HepG2 (cell line): ENCODE measurements around the gene PEX11B. TPM values are rescaled to one million over a fixed set of nuclear protein-coding genes. Genes with fewer than 3 reads are reported as not detected.

Experiments
- CBX5 ChIP-seq: sonication (generic); formaldehyde crosslinking; IDR thresholded peaks from 2 replicates; pipeline ENCODE4 v1.4.0; 2020; ENCODE audit warnings: missing genetic modification reagents, borderline replicate concordance
- FOXK1 ChIP-seq: sonication (generic); formaldehyde crosslinking; IDR thresholded peaks from 2 replicates; pipeline ENCODE4 v1.4.0; 2020; ENCODE audit warnings: low read depth, missing genetic modification reagents, borderline replicate concordance
- FOXK2 ChIP-seq: fragments of 450-650 bp; IDR thresholded peaks from 2 replicates; pipeline ENCODE4 v1.6.1; 2016
- JARID2 ChIP-seq: sonication (generic); formaldehyde crosslinking; IDR thresholded peaks from 2 replicates; pipeline ENCODE4 v1.8.1; 2023; ENCODE audit warnings: missing genetic modification reagents, inconsistent platforms; ENCODE audit not compliant: insufficient replicate concordance
- ONECUT2 ChIP-seq: sonication (generic); formaldehyde crosslinking; IDR thresholded peaks from 2 replicates; pipeline ENCODE4 v1.4.0; 2020; ENCODE audit warnings: missing genetic modification reagents
- RARA ChIP-seq: IDR thresholded peaks from 2 replicates; pipeline ENCODE4 v1.6.1; 2016; ENCODE audit warnings: missing genetic modification reagents, missing compliant biosample characterization
- ZC3H13 ChIP-seq: sonication (generic); formaldehyde crosslinking; IDR thresholded peaks from 2 replicates; pipeline ENCODE4 v1.8.1; 2023; ENCODE audit warnings: mild to moderate bottlenecking, missing genetic modification reagents, moderate library complexity
- ZNF430 ChIP-seq: sonication (generic); formaldehyde crosslinking; IDR thresholded peaks from 2 replicates; pipeline ENCODE4 v1.9.0; 2021; ENCODE audit warnings: mild to moderate bottlenecking, missing genetic modification reagents
- ZNF557 ChIP-seq: sonication (generic); formaldehyde crosslinking; IDR thresholded peaks from 2 replicates; pipeline ENCODE4 v1.4.0; 2020; ENCODE audit warnings: missing genetic modification reagents
- ZNF616 ChIP-seq: sonication (generic); formaldehyde crosslinking; IDR thresholded peaks from 2 replicates; pipeline ENCODE4 v1.5.0; 2020; ENCODE audit warnings: low read depth, mild to moderate bottlenecking, missing genetic modification reagents
- ZNF7 ChIP-seq: IDR thresholded peaks from 2 replicates; pipeline ENCODE4 v1.6.1; 2016; ENCODE audit warnings: missing biosample characterization, missing genetic modification reagents
- ZNF850 ChIP-seq: sonication (generic); formaldehyde crosslinking; conservative IDR thresholded peaks from 2 replicates; pipeline ENCODE4 v1.9.0; 2021; ENCODE audit warnings: mild to moderate bottlenecking, missing genetic modification reagents
- polyA plus RNA-seq, 8 experiments: library from polyadenylated mRNA; depleted of rRNA in 3 of 8; stranded (reverse) in 7 of 8; unstranded in 1 of 8; fragments of >200 nt; fragmentation: Illumina TruSeq in 4 of 8; extraction: Trizol in 4 of 8; gene quantifications; 2 replicates each; pipeline versions ENCODE4 v1.2.1 to v1.2.3, GENCODE V29; 2011 to 2016; ENCODE audit warnings: low read depth in 4 of 8, missing spikeins in 1 of 8, mixed read lengths in 1 of 8; ENCODE audit not compliant: insufficient read depth in 1 of 8
- total RNA-seq, 5 experiments: library from RNA; depleted of rRNA; stranded (reverse); fragments of >200 nt; fragmentation: Illumina TruSeq; extraction: Trizol; gene quantifications; 2 replicates each; pipeline ENCODE4 v1.2.3, GENCODE V29; 2016; ENCODE audit warnings: low read depth in 1 of 5
- TF ChIP-seq, protein P1 (sequence below): sonication (generic); formaldehyde crosslinking; IDR thresholded peaks from 2 replicates; pipeline ENCODE4 v1.4.0; 2020; ENCODE audit warnings: missing genetic modification reagents
- TF ChIP-seq, protein P2 (sequence below): sonication (generic); formaldehyde crosslinking; IDR thresholded peaks from 2 replicates; pipeline ENCODE4 v1.8.0; 2022; ENCODE audit warnings: missing genetic modification reagents, mild to moderate bottlenecking, moderate library complexity, borderline replicate concordance
- TF ChIP-seq, protein P3 (sequence below): sonication (generic); formaldehyde crosslinking; conservative IDR thresholded peaks from 2 replicates; pipeline ENCODE4 v1.4.0; 2020; ENCODE audit warnings: missing genetic modification reagents

Gene PEX11B
- total and polyA plus RNA-seq, 2 of the 13 experiments (the other 11 are each of a cell fraction or from before 2014, with no cell fraction given) = 21.6 to 48.4 TPM

DNA sequence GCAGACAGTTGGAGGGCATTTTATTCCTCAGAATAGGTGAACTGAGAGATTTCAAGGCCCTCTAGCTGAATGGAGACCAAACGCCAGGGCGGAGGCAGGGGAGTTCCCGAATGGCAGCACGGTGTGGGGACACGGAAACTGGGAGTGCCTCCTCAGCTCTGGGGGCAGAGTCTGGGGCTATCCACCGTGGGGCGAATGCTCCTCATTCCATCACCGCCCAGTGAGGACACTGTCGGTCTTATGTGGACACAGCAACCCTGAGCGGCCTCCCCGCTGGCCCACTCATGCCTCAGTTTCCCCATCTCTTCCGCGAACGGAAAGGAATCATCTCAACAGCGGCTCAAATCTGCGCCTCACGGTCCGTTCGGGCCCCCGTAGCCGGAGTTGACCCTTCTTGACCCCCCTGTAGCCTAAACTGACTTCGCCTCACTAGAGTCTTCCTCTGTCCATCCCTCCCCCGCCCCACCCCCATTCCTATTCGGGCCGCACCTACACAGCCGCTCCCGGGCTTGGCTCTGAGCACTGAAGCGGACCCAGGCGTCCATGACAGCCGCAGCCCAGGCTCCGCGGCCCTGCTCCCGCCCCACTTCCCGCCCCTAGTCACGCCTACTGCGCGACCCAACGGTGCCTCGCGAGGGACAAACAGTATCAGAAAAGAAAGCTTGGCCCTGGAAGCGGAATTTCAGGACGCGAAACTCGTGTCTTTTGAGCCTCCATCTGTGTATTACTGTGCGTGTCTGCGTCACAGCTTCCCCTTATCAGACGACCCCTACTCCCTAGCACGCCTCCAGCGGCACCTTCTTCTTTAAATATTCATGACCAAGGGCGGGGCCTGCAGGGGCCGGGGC lies at the start of gene PEX11B (continued):
- TF ChIP-seq RARA (CRISPR knock-in tag) (no peak), ZC3H13 (CRISPR knock-in tag) (peak; percentile 46; the same call in 1 of the 2 replicates), ONECUT2 (CRISPR knock-in tag) (no peak), CBX5 (CRISPR knock-in tag) (no peak), FOXK1 (CRISPR knock-in tag) (0 out of 2 replicates have a peak, but pooled peaks have one; percentile 25), ZNF850 (CRISPR knock-in tag) (no peak), ZNF557 (CRISPR knock-in tag) (no peak), FOXK2 (no peak), JARID2 (no peak), ZNF430 (peak; percentile 57; the same call in 1 of the 2 replicates), ZNF616 (CRISPR knock-in tag) (no peak), ZNF7 (no peak)
- TF ChIP-seq, protein P1, sequence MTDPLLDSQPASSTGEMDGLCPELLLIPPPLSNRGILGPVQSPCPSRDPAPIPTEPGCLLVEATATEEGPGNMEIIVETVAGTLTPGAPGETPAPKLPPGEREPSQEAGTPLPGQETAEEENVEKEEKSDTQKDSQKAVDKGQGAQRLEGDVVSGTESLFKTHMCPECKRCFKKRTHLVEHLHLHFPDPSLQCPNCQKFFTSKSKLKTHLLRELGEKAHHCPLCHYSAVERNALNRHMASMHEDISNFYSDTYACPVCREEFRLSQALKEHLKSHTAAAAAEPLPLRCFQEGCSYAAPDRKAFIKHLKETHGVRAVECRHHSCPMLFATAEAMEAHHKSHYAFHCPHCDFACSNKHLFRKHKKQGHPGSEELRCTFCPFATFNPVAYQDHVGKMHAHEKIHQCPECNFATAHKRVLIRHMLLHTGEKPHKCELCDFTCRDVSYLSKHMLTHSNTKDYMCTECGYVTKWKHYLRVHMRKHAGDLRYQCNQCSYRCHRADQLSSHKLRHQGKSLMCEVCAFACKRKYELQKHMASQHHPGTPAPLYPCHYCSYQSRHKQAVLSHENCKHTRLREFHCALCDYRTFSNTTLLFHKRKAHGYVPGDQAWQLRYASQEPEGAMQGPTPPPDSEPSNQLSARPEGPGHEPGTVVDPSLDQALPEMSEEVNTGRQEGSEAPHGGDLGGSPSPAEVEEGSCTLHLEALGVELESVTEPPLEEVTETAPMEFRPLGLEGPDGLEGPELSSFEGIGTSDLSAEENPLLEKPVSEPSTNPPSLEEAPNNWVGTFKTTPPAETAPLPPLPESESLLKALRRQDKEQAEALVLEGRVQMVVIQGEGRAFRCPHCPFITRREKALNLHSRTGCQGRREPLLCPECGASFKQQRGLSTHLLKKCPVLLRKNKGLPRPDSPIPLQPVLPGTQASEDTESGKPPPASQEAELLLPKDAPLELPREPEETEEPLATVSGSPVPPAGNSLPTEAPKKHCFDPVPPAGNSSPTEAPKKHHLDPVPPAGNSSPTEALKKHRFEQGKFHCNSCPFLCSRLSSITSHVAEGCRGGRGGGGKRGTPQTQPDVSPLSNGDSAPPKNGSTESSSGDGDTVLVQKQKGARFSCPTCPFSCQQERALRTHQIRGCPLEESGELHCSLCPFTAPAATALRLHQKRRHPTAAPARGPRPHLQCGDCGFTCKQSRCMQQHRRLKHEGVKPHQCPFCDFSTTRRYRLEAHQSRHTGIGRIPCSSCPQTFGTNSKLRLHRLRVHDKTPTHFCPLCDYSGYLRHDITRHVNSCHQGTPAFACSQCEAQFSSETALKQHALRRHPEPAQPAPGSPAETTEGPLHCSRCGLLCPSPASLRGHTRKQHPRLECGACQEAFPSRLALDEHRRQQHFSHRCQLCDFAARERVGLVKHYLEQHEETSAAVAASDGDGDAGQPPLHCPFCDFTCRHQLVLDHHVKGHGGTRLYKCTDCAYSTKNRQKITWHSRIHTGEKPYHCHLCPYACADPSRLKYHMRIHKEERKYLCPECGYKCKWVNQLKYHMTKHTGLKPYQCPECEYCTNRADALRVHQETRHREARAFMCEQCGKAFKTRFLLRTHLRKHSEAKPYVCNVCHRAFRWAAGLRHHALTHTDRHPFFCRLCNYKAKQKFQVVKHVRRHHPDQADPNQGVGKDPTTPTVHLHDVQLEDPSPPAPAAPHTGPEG = no peak
- TF ChIP-seq, protein P2, sequence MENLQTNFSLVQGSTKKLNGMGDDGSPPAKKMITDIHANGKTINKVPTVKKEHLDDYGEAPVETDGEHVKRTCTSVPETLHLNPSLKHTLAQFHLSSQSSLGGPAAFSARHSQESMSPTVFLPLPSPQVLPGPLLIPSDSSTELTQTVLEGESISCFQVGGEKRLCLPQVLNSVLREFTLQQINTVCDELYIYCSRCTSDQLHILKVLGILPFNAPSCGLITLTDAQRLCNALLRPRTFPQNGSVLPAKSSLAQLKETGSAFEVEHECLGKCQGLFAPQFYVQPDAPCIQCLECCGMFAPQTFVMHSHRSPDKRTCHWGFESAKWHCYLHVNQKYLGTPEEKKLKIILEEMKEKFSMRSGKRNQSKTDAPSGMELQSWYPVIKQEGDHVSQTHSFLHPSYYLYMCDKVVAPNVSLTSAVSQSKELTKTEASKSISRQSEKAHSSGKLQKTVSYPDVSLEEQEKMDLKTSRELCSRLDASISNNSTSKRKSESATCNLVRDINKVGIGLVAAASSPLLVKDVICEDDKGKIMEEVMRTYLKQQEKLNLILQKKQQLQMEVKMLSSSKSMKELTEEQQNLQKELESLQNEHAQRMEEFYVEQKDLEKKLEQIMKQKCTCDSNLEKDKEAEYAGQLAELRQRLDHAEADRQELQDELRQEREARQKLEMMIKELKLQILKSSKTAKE (CRISPR knock-in tag) = no peak; the same call in 1 of the 2 replicates
- TF ChIP-seq, protein P3, sequence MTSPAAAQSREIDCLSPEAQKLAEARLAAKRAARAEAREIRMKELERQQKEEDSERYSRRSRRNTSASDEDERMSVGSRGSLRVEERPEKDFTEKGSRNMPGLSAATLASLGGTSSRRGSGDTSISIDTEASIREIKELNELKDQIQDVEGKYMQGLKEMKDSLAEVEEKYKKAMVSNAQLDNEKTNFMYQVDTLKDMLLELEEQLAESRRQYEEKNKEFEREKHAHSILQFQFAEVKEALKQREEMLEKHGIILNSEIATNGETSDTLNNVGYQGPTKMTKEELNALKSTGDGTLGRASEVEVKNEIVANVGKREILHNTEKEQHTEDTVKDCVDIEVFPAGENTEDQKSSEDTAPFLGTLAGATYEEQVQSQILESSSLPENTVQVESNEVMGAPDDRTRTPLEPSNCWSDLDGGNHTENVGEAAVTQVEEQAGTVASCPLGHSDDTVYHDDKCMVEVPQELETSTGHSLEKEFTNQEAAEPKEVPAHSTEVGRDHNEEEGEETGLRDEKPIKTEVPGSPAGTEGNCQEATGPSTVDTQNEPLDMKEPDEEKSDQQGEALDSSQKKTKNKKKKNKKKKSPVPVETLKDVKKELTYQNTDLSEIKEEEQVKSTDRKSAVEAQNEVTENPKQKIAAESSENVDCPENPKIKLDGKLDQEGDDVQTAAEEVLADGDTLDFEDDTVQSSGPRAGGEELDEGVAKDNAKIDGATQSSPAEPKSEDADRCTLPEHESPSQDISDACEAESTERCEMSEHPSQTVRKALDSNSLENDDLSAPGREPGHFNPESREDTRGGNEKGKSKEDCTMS = no peak
